ENCODE results near the gene MFRP. TPM values are rescaled to one million over a fixed set of nuclear protein-coding genes. Genes with fewer than 3 reads are reported as not detected.
A peak's percentile ranks its signal among the peaks of the same experiment; 100 is the strongest.

MFRP gene
- total RNA-seq, 1 donor, result not detected

GRCh38 chr11:119299416-119299815 lies 47.1 kb downstream of the MFRP start:
- H3K4me3 ChIP-seq (ENCODE audit: low read depth, low read length), result no peak overlapping the region
- TF ChIP-seq CTCF (IDR thresholded peaks at IDR 0.05; ENCODE audit: insufficient read depth, low read length), result no peak
- DNase-seq (ENCODE audit: low read depth), result no peak

- TF ChIP-seq CTCF (IDR thresholded peaks at IDR 0.05; ENCODE audit: insufficient read depth, low read length), result no peak
- no peak for DNase-seq (ENCODE audit: low read depth)
- no peak overlapping the region for H3K4me3 ChIP-seq (ENCODE audit: low read depth, low read length)
These were observed 47.8 kb downstream of the MFRP start for GRCh38 chr11:119298726-119299125.

GRCh38 chr11:119297938-119298337 lies 48.6 kb downstream of the MFRP start:
- DNase-seq (ENCODE audit: low read depth), result no peak
- TF ChIP-seq CTCF (IDR thresholded peaks at IDR 0.05; ENCODE audit: insufficient read depth, low read length), result no peak
- H3K4me3 ChIP-seq (ENCODE audit: low read depth, low read length), result no peak overlapping the region

GRCh38 chr11:119295178-119295577 lies 51.3 kb downstream of the MFRP start:
- DNase-seq (ENCODE audit: low read depth), result peak; percentile 12
- no peak for TF ChIP-seq CTCF (IDR thresholded peaks at IDR 0.05; ENCODE audit: insufficient read depth, low read length)
- H3K4me3 ChIP-seq (ENCODE audit: low read depth, low read length), result no peak overlapping the region

- H3K4me3 ChIP-seq (ENCODE audit: low read depth, low read length), result no peak overlapping the region
- TF ChIP-seq CTCF (IDR thresholded peaks at IDR 0.05; ENCODE audit: insufficient read depth, low read length), result no peak
- no peak for DNase-seq (ENCODE audit: low read depth)
These were observed 53.0 kb downstream of the MFRP start for GRCh38 chr11:119293461-119293860.

- DNase-seq (ENCODE audit: low read depth), result no peak
- TF ChIP-seq CTCF (IDR thresholded peaks at IDR 0.05; ENCODE audit: insufficient read depth, low read length), result no peak
- H3K4me3 ChIP-seq (ENCODE audit: low read depth, low read length), result no peak overlapping the region
These were observed 55.5 kb downstream of the MFRP start for GRCh38 chr11:119290894-119291497.

Small RNAs within 50 kb of the gene (small RNA-seq; reads per million reads assigned to genes)
- gene RF01225, result not detected
- gene RNU6-262P, result not detected

Other genes starting within 250 kb of the MFRP start
- gene DPAGT1, start 244.9 kb downstream of the MFRP start, total RNA-seq (ENCODE audit: low replicate concordance), result 7.0 and 30.5 TPM in 2 replicates
- 2.6 and 4.9 TPM in 2 replicates for gene C2CD2L, start 239.4 kb downstream of the MFRP start, total RNA-seq (ENCODE audit: low replicate concordance)
- 8.7 and 19.1 TPM in 2 replicates for gene HINFP, start 225.1 kb downstream of the MFRP start, total RNA-seq (ENCODE audit: low replicate concordance)
- gene ABCG4, start 197.7 kb downstream of the MFRP start, total RNA-seq (ENCODE audit: low replicate concordance), result 0.08 TPM in 1 of 2 replicates, not detected in the other
- gene NLRX1, start 178.0 kb downstream of the MFRP start, total RNA-seq (ENCODE audit: low replicate concordance), result 16.5 and 18.3 TPM in 2 replicates
- gene NHERF4, start 161.2 kb downstream of the MFRP start, total RNA-seq (ENCODE audit: low replicate concordance), result not detected in 2 replicates
- 4.0 and 11.4 TPM in 2 replicates for gene CBL, start 140.4 kb downstream of the MFRP start, total RNA-seq (ENCODE audit: low replicate concordance)
- gene MCAM, start 29.6 kb downstream of the MFRP start, total RNA-seq (ENCODE audit: low replicate concordance), result 2.2 and 52.1 TPM in 2 replicates
- 4.7 and 7.1 TPM in 2 replicates for gene RNF26, start 12.2 kb downstream of the MFRP start, total RNA-seq (ENCODE audit: low replicate concordance)
- 5.3 and 90.8 TPM in 2 replicates for gene C1QTNF5, start 5.8 kb downstream of the MFRP start, total RNA-seq (ENCODE audit: low replicate concordance)
- gene USP2, start 35.0 kb upstream of the MFRP start, total RNA-seq (ENCODE audit: low replicate concordance), result 0.36 TPM in 1 of 2 replicates, not detected in the other
- 96.6 and 164 TPM in 2 replicates for gene THY1, start 76.5 kb upstream of the MFRP start, total RNA-seq (ENCODE audit: low replicate concordance)